MCF 10A (cell line): ENCODE results near the gene C4orf51. TPM values are rescaled to one million over a fixed set of nuclear protein-coding genes. Genes with fewer than 3 reads are reported as not detected.

Source experiments
- BruUV-seq: library from RNA; stranded (reverse); fragments of 400-500 nt; replicated peaks from 2 replicates; lab custom pipeline; 2021; lab: Mats Ljungman, UMichigan
- CTCF ChIA-PET: fragments of 300-600 bp; sonication (Branson Sonifier 250); formaldehyde crosslinking; extraction: SDS; loops from one replicate; lab custom pipeline; 2021; ENCODE audit warnings: antibody characterized with exemption, inconsistent platforms; lab: Yijun Ruan, JAX
- POLR2A ChIA-PET: fragments of 300-600, 350-650 bp; sonication (Branson Sonifier 250); formaldehyde crosslinking; extraction: SDS; loops from one replicate; lab custom pipeline; 2020; ENCODE audit warnings: antibody characterized with exemption, inconsistent platforms; lab: Yijun Ruan, JAX
- DNase-seq: peaks from one replicate; pipeline ENCODE4 v3.0.0-alpha.2; 2018; ENCODE audit not compliant: unreplicated experiment
- H3K27ac Mint-ChIP-seq: one replicate; pipeline ENCODE4 v1.8.0; 2022; ENCODE audit warnings: mild to moderate bottlenecking, low read depth, mixed read lengths; ENCODE audit not compliant: unreplicated experiment
- H3K27me3 Mint-ChIP-seq: one replicate; pipeline ENCODE4 v1.8.0; 2022; ENCODE audit warnings: mixed read lengths; ENCODE audit not compliant: insufficient read depth, unreplicated experiment
- H3K36me3 Mint-ChIP-seq: one replicate; pipeline ENCODE4 v1.8.0; 2022; ENCODE audit warnings: mild to moderate bottlenecking, moderate library complexity, mixed read lengths; ENCODE audit not compliant: insufficient read depth, unreplicated experiment
- H3K4me1 Mint-ChIP-seq: one replicate; pipeline ENCODE4 v1.8.0; 2022; ENCODE audit warnings: mixed read lengths; ENCODE audit not compliant: insufficient read depth, unreplicated experiment
- H3K4me3 Mint-ChIP-seq: one replicate; pipeline ENCODE4 v1.8.0; 2022; ENCODE audit warnings: mild to moderate bottlenecking, moderate library complexity, mixed read lengths; ENCODE audit not compliant: unreplicated experiment
- H3K9me3 Mint-ChIP-seq: one replicate; pipeline ENCODE4 v1.8.0; 2022; ENCODE audit warnings: mixed read lengths; ENCODE audit not compliant: unreplicated experiment
- CTCF ChIP-seq: fragments of 200-600 bp; IDR thresholded peaks from one replicate; pipeline ENCODE4 v1.8.0; 2022; ENCODE audit warnings: antibody characterized with exemption, mild to moderate bottlenecking; ENCODE audit not compliant: unreplicated experiment
- intact Hi-C: fragments of 100-400 bp; cut with micrococcal nuclease; formaldehyde crosslinking; loops from 2 replicates; pipeline ENCODE4 v1.14.1; 2022
- total RNA-seq: library from RNA; stranded (reverse); gene quantifications from 2 replicates; pipeline ENCODE4 v1.2.3, GENCODE V29; 2022

Gene C4orf51
- total RNA-seq, 1 experiment from 2014 or later, result not detected

GRCh38 chr4:145781351-145781750 lies 101.4 kb downstream of the C4orf51 start:
- no TSS peak for BruUV-seq
- no peaks in the 10 kb centered on the region for H3K27me3 Mint-ChIP-seq
- TF ChIP-seq CTCF, result no peak
- H3K9me3 Mint-ChIP-seq, result no peaks in the 10 kb centered on the region
- H3K4me1 Mint-ChIP-seq, result no peaks in the 10 kb centered on the region
- ChIA-PET CTCF (no interaction called here), POLR2A (no interaction called here)
- no peak for DNase-seq
- no peak overlapping the region for H3K27ac Mint-ChIP-seq
- intact Hi-C loops, result no loop called here
- peaks cover 13% of the 10 kb centered on the region for H3K36me3 Mint-ChIP-seq
- no peak overlapping the region for H3K4me3 Mint-ChIP-seq

Other genes starting within 250 kb of the C4orf51 start
- 23.7 and 27.9 TPM in 2 replicates for gene SMAD1, start 198.3 kb upstream of the C4orf51 start, total RNA-seq
- 9.5 and 9.7 TPM in 2 replicates for gene MMAA, start 60.8 kb upstream of the C4orf51 start, total RNA-seq